ENCODE data around the gene FOXJ2.
"Not testable (repeated sequence)": the region's sequence is repeated elsewhere in the genome, so short reads cannot be mapped to it uniquely, and the experiment has no call there.

Gene FOXJ2

GRCh38 chr12:8032242-8033152, at the start of gene FOXJ2:
TSS of gene FOXJ2 (plus strand) at chr12:8032716. CDS start at chr12:8039833, 7,117 bp downstream.
- peak; percentile 48 for DNase-seq

GRCh38 chr12:7983019-7983418, 49.5 kb upstream of the FOXJ2 start:
- DNase-seq: not testable (repeated sequence)

GRCh38 chr12:7983460-7983859, 49.1 kb upstream of the FOXJ2 start:
- DNase-seq: not testable (repeated sequence)

DNA sequence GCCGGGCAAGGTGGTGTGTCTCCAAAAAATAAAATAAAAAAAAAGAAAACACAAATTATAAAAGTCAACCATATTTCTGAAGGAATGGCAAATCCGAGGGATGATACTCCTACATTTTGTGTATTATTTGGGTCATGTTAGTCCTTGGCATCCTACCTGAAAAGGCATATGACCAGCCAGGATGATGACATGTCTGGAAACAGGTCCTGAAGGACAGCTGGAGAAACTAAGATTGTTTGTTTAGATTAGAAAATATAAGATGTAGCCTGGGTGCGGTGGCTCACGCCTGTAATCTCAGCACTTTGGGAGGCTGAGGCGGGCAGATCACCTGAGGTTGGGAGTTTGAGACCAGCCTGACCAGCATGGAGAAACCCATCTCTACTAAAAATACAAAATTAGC, 47.6 kb upstream of the FOXJ2 start:
- no peak for DNase-seq

DNA sequence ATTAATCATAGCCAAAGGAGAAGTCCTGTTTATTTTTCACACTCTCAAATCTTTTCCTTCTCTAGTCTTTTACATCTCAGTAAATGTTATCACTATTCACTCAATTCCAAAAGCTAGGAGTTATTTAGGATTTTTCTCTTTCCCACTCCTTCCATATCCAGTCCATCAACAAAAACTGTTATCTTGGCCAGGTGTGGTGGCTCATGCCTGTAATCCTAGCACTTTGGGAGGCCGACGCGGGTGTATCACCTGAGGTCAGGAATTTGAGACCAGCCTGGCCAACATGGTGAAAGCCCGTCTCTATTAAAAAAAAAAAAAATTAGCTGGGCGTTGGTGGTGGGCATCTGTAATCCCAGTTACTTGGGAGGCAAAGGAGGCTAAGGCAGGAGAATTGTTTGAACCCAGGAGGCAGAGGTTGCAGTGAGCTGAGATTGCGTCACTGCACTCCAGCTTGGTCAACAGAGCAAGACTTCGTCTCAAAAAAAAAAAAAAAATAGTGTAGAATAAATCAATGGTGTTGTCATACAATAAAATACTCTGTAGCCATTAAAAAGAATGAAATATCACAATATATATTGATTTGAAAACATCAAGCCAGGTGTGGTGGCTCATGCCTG, 46.6 kb upstream of the FOXJ2 start:
- DNase-seq: no peak

DNA sequence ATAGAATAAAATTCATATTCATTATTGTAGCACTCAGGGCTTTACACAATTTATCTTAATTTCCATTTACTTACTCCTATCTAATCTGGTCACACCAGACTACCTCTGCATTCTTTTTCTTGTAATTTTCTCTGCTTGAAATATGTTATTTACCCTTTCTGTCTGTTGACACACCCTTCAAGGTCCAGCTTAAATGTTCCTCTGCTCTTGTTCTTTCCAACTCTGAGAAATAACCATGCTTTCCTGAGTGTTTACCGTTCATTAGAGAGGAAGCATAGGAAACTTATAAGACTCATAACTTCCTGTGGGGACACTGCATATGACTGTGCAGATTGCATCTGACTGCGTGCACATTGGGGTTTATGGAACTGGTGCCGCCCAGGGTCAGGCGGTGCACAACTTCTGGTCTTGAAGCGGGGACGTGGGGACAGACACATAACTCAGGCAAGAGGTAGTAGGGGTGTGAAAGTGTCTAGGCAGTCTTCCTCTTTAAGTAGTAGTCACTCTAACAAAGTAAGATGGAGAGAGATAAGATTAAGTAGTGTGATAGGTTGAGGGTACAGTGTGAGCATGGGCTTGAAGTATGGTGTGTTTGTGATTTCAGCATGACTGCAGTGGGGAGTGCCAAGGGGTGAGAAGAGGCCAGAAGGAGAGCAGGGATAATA, 42.6 kb upstream of the FOXJ2 start:
- peak; percentile 50 for DNase-seq

- no peak for DNase-seq
Measured at GRCh38 chr12:7991535-7991934, 41.0 kb upstream of the FOXJ2 start.

DNA sequence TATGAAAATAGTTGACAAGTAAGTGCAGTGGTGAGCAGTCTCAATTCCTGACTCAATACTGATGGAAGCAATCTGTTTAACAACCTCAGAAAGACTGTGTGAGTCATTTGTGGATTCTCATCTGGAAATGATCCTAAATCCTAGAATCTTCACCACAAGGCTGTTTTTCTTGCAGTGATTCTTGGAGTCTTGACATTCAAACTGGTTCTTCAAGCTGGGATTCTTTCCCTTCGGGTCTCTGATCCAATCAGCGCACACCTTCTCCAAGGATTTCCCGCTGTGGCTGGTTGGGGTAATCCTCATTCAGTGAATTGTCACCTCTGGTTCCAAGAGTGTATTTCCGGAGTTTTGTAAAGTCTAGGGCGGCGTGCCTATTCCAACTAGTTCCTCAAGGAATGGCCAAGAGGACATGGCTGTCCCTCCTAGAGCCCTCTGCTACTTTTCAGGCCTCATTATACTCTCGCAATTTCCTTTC, 37.7 kb upstream of the FOXJ2 start:
- no peak for DNase-seq

DNA sequence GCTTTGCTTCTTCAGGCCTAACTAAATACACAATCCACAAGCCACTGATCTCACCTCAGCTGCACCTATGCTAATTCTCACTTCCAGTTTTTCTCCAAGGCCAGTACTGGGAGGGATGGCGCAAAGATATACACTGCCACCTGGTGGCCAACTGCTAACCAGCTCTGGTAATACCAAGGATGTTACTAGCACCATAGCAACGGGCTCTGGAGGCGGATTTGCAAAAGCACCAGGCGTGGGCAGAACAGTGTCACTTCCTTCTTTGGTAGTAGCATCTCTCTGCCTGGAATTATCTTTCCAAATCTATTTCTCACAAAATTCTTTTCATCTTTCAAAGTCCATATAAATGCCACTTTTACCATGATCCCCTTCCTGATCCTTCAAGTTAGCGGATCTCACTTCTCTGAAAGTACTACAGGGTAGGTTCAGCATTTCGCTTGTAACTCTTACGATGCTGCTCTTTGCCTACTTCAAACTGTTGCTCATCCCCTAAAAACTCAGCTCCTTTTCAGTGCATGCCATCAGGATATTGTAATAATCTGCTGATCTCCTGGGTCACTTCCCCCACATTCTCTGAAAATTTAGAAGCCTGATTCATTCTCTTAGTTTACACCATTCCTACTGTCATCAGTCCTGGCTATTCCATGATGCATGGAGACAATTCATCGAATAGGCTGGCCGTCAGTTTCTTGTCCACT, 37.1 kb upstream of the FOXJ2 start:
- DNase-seq: peak; percentile 63

DNA sequence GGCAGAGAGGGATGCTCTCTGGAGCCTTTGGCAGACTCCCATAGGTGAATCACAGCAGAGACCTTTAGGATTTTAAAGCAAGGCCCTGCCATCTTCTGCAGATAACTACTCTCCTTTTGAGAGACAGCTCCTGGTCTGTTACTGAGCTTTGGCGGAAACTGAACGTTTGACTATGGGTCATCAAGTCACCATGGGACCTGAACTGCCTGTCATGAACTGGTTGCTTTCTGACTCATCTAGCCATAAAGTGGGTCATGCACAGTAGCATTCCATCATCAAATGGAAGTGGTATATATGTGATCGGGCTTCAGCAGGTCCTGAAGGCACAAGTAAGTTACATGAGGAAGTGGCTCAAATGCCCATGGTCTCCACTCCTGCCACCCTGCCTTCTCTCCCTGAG, 31.7 kb upstream of the FOXJ2 start:
- DNase-seq: not testable (repeated sequence)

- not testable (repeated sequence) for DNase-seq
Measured at GRCh38 chr12:8001496-8001895, 31.0 kb upstream of the FOXJ2 start.

DNA sequence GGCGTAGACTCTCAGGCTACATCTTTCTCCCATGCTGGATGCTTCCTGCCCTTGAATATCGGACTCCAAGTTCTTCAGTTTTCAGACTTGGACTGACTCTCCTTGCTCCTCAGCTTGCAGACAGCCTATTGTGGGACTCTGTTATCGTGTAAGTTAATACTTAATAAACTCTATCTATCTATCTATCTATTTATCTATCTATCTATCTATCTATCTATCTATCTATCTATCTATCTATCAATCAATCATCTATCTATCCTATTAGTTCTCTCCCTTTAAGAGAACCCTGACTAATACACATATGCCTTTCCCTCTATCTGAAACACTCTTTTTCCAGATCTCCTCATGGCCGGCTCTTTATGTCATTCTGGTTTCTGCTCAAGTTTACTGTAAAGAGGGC, 27.6 kb upstream of the FOXJ2 start:
- not testable (repeated sequence) for DNase-seq

DNA sequence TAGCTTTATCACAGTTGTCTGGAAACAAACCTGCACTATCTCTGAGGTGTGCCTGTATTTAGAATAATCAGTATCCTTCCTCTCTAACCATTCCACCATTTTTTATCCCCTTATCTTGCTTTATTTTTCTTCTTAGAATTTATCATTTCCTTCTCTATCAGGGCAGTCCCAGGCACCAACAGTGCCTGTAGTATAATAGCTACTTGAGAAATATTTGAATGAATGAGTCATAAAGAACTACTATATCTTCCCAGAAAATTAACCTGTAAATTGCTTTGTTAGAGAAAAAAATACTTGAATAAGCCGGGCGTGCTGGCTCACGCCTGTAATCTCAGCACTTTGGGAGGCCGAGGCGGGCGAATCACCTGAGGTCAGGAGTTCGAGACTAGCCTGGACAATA, 21.2 kb upstream of the FOXJ2 start:
- no peak for DNase-seq

DNA sequence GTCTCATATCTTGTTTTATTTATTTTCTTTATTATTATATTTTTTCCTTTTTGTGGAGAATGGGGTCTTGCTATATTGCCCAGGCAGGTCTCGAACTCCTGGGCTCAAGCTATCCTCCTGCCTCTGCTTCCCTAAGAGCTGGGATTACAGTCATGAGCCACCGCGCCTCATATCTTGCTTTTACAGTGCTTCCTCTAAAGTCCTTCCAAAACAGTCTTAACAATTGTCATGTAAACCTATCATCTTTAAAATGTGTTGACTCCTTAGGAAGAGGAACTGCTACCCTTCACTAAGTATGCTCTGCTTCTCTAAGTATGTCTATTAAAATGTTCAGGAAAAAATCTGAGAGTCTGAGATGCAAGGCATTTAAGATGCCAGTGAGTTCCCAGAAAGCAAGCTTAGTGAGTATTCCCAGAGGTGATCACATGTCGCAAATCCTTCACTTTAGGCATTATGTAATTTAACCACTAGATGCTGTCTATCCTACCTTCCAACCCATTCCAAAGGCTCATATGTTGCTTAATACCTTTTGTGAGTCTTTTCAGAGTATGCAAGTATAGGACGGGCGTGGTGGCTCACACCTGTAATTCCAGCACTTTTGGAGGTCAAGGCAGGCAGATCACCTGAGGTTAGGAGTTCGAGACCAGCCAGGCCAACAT, 19.7 kb upstream of the FOXJ2 start:
- no peak for DNase-seq

- no peak for DNase-seq
Measured at GRCh38 chr12:8014836-8015235, 17.7 kb upstream of the FOXJ2 start.

DNA sequence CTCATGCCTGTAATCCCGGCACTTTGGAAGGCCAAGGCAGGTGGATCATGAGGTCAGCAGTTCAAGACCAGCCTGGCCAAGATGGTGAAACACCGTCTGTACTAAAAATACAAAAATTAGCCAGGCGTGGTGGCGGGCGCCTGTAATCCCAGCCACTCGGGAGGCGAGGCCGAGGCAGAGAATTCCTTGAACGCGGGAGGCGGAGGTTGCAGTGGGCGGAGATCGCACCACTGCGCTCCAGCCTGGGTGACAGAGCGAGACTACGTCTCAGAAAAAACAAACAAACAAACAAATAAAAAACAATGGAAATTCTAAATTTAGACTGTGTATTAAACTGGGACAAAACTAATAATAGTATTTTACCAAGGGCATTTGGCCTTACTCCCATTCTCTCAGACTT, 14.3 kb upstream of the FOXJ2 start:
- DNase-seq: not testable (repeated sequence)

DNA sequence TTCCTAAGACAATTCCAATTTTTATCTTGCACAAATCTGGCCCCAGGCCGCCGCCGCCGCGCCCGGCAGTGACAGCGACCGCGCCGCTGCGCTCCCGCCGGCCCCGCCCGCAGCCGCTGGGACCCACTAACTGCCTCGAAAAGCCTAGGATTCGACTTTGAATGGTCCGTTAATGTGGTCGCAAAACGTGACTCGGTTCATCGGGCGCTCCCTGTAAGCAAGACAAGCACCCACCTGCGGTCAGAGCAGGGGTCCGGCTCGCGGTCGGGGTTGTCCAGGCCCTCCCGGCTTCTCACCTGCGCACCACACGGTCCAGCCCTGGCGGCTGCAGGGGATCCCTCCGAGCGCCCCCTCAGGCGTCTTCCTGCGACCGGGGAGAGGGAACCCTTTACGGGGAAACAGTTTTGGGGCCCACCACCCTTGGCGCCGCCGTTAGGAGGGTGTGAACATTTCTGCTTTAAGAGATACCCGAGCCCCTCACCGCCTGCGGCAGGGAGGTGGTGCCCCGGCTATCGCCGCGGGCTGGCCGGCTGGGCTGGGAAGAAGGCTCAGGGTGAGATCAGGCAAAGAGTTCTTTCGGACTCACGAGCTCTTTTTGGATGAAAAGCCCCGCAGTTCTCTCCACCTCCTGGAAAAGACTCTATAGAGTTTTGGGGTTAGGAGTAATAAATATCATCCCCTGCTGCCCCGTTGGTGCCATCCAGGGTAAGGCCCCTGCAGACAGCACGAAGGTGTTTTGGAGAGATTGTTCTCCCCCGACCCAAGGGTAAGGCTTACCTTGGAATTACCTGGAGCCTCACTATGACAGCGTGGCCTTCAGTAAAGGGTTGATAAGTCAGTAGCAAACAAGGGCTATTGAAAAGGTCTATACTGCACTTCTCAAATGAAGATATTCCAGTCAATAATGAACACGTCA, 13.6 kb upstream of the FOXJ2 start:
- DNase-seq: peak; percentile 9

- DNase-seq: peak; percentile 92
Measured at GRCh38 chr12:8026291-8026900, 6.1 kb upstream of the FOXJ2 start.

DNA sequence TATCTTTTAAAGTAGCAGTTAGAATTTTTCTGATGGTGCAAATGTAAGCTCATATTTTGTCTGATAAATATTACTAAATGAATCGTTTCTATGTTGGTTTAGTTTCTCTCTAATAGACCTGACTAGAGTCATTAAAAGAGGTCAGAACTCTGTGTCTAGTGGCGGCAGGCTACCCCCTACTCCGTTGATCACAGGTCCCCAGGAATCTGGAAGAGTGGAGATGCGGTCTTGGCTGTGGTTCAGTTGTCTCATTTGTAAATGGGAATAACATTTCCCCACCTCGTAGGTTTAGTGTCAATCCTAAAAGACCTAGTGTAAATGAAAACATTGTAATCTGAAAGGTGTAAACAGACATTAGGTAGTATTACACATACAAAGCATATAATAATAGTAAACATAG, 4.7 kb upstream of the FOXJ2 start:
- no peak for DNase-seq

- DNase-seq: no peak
Measured at GRCh38 chr12:8028267-8028666, 4.2 kb upstream of the FOXJ2 start.

- DNase-seq: no peak
Measured at GRCh38 chr12:8030189-8030588, 2.3 kb upstream of the FOXJ2 start.

All from KG1 (cell line).